CD4-positive, alpha-beta T cell treated with Interleukin-17A for 1 hour (primary cell): ENCODE results near the gene RAB36.

ENCODE experiments used
- DNase-seq: peaks from one replicate; pipeline ENCODE4 v3.0.0-alpha.2; 2020

RAB36 gene

DNA sequence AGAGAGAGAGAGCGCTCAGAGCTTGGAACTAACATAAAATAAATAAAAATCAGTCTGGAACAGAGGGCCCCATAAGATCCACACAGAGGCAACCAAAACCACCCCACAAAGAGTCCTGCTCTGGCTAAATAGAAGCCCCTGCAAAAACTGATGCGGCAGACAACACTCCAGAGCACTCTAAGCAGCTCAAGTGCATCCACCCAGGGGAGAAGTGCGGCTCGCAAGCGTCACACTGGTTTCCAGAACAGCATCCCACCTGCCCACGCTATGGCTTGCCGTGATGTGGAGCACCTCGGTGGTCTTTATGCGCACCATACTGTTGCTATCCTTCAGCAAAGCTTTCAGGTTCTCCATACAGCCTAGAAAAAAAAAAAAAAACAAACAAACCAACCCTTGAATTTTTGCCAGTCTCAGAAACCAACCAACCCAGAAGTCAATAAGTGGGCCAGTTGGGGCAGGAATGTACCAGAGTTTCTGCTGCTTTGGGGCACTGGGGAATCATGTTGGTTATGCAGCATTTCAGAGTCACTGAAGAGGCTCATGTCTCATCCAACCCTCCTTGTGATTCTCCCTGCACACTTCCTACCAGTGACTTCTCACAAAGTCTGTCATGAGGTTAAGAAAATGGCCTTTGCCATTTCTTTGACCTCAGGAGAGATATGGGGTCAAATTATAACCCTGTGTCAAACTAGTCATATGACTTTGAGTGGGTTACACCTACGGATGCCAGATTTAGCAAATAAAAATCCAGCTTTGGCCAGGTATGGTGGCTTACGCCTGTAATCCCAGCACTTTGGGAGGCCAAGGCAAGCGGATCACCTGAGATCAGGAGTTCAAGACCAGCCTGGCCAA is 6.5 kb upstream of the RAB36 start:
- DNase-seq: no peak

DNA sequence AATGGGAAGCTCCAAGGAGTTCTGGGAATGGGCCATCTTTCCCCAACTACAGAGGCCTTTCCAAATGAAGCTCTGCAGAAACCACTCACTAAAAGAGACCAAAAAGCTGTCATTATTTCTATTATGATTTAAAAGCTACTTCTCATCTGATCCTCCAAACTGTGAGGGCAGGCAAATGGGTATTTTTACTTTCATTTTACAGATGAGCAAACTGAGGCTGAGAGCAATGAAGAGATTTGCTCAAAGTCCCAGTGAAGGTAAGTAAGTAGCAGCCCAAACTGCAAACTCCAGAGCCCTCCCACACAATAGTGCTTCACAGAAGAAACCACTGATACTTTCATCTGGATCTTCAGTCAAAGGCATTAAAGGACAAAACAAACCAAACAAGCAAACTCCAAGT is 4.9 kb upstream of the RAB36 start:
- DNase-seq: no peak

DNA sequence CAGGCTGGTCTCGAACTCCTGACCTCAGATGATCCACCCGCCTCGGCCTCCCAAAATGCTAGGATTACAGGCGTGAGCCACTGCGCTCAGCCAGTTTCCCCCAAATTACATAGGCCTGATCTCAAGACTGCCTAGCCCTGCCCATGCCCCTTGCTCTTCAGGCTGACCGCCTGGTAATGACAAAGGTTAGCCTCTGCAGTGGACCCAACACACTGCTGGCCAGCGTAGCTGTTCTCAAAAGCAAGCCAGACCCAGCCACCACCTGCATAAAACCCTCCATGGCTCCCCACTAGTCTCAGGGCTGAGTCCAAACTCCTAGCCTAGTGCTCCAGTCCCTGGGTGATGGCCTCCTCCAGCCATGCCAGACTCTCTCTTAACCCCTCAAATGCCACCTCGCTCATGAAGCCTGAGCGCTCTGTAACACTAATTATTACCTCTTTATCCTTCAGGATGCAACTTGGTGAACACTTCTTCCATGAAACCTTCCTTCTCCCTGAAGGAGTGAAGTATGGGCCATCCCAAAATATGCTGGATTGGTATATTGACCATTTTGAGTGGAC is 2.7 kb upstream of the RAB36 start:
- no peak for DNase-seq

DNA sequence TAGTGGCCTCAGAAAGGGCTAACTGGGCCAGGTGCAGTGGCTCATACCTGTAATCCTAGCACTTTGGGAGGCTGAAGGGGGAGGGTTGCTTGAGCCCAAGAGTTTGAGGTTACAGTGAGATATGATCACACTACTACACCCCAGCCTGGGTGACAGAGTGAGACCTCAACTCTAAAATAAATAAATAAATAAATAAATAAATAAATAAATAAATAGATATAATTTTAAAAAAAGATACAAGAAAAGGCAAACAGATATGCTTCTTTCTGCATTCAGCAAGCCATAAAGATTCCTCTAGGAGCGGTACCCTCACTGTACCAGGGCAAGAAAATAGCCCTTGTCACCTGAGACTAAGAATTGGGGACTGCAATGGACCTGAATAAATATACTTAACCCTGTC is 2.2 kb upstream of the RAB36 start:
- no peak for DNase-seq

DNA sequence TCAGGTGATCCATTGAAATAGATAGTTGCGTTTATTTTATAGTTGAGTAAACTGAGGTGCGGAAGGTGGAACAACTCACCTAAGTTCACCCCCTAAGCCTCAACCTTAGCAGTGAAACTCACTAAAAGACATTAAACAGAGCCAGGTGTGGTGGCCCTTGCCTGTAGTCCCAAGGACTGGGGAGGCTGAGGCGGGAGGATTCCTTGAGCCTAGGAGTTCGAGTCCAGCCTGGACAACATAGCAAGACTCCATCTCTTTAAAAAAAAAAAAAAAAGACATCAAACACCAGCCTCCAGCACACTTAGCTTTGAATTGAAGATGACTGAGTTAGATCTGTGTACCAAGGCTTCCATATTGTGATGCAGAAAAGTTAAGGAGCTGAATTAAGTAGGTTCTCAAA is 845 bp upstream of the RAB36 start:
- no peak for DNase-seq

DNA sequence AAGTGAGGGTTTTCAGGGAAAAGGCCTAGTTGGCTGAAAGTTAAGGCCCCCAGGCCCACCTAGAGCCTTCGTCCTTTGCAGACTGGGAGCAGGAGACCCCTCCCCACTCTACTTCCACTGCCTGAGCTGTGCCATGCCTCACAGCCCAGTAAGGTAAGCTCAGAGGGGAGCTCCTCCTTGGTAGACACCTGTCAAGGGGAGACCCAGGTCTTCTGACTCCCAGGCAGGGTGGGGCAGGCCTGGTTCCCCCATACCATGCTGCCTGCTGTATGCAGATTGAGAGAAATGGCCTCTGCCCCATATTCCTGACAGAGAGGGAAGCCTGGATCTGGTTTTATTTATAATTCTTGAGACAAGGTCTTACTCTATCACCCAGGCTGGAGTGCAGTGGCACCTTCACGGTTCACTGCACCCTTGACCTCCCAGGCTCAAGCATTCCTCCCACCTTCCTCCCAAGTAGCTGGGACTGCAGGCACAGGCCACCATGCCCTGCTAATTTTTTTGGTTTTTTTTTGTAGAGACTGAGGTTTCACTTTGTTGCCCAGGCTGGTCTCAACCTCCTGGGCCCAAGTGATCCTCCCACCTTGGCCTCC is 697 bp downstream of the RAB36 start:
- no peak for DNase-seq

DNA sequence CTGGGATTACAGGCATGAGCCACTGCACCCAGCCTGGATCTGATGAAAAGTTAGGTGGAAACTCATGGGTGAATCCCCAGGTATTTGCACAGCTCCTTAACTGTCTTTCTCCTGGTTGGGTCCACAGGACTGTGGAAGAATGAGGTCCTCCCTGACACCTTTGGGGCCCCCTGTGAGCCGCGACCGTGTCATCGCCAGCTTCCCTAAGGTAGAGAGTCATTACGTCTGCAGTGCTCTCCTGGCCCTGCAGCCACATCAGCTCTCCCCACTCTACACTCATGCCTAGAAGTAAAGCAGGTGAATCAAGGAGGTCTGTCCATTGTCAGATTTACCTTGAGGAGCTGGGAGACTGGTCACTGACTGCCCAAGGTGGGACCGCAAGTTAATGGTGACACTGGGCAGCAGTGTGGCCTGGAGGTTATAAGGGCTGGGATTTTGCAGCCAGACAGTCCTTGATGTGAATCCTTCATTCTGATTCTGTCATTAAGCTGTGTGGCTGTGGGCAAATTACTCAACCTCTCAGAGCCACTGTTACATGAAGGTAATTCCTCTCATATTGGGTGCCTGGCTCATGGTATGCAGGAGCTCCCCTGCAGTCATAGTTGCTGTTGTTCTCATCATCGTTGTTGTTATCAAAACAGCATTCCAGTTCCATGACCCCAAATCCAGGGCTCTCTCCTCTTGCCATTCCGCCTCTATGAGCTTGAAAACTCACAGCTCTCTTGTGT is 1.4 kb downstream of the RAB36 start:
- DNase-seq: no peak

DNA sequence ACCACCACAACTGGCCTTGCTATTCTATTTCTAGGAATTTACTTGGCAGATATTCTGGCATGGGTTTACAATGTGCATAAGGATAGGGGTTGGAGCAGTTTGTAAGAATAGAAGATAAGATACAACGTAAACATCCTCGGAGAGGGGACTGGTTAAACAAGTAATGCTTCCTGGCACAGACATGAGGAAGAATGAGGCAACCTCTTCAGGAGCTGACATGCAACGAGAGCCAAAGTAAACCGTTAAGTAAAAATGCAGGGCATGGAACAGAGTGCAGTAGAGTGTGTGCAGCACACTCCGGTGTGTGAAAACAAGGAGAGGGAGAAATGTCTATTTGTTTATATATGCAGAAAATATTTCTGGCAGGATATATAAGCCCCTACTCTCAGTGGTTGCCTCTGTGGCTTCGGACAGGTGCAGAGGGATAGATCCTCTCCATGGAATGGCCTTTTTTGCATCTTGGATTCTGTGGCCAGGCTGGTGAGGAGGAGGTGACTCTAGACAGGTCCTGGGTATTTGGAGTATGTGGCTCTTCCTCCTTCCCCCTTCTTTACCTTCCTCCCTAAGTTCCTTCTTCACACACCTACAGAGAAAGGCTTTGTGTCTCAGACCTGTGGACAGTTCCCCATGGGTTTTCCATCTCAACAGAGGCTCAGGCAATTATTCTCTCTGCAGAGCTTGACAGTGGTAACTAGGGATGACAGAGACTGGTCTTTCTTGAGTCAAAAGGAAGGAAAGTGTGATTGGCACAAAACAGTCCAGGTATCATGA is 2.5 kb downstream of the RAB36 start:
- no peak for DNase-seq

DNA sequence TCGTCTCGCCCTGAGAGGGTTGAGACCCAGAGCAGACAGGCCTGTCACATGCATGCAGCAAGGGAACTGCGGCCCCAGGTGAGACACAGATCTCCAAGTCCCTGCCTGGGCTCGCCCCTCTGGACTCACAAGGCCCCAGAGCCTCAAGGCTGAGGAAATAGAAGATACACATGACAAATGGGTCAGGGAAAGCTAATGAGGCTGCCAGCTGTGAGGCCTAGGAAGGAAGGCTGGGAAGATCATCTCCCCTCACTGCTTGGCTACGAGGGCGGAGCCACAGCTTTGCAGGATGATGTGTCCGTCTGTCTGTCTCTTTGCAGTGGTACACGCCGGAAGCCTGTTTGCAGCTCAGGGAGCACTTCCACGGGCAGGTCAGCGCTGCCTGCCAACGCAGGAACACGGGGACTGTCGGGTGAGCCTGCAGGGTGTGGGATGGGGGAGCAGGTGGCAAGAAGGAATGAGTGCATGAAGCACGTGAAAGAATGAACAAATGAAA is 4.5 kb downstream of the RAB36 start:
- no peak for DNase-seq

DNA sequence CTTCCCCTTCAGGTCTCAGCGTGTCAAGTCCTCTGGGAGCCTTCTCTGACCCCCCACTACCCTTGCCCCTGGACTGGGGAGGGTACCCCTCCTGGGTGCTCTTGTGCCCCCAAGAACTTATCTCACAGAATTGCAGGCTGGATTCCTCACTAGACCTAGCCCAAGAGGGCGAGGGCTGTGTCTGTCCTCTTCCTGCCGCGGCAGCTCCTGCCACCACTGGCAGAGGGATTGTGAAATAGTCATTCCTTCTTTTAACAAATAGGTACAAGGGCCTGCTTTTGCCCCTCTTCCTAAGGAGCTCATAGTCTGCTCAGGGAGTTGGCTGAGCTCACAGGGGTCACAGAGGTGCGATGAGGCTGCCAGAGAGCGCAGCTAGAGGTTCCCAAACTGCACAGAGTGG is 5.5 kb downstream of the RAB36 start:
- DNase-seq: no peak

DNA sequence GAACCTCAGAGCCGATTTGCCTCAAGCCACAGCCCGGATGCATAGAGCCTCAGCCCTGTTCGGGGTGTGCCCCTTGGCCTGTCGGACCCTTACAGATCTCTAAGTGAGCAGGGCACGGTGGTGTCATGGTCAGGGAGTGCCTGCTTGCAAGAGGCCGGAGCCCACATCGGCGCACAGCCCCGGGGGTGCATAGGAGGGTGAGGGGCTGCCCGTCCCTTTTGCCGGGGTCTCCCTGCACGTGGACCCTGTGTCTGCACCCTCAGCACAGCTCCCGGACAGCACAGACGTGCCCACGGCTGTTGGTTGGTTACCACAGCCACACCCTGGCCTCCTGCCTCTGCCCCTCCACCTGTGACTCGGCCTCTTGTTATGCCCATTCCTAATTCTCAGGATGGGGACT is 6.5 kb downstream of the RAB36 start:
- DNase-seq: no peak

DNA sequence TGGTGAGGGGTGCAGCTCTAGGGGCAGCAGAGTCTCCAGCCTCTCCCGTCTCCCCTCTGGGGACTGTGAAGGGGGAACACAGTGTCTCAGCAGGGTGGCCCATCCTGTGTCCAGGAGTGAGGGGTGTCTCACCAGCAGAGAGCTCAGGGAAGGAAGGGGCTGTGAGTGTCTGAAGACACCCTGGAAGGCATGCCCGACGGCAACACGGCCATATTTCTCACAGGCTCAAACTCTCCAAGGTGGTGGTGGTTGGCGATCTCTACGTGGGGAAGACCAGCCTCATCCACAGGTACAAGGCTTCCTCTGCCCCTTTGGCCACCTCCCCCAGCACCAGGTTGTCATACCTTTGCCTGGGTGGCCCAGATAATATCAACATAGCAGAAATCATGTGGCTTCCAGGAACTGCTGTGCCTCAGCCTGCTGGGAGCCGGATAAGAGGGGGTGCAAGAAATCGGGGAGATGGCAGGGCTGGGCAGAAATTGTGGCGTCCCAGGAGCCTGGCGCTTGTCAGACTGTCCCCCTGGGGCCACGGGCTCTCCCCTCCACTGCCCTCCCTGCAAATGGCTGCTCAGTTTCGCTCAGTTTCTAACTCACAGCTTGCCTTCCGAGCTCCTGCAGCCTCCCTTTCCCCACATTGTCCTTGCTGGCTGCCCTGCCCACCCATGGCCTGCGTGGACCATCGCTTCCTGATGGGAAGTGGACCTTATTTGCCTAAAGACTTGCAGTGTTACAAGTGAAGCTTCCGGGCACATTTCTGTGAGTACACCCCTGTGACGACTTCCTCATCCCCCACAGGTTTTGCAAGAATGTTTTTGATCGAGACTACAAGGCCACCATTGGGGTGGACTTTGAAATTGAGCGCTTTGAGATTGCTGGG is 7.2 kb downstream of the RAB36 start:
- no peak for DNase-seq

DNA sequence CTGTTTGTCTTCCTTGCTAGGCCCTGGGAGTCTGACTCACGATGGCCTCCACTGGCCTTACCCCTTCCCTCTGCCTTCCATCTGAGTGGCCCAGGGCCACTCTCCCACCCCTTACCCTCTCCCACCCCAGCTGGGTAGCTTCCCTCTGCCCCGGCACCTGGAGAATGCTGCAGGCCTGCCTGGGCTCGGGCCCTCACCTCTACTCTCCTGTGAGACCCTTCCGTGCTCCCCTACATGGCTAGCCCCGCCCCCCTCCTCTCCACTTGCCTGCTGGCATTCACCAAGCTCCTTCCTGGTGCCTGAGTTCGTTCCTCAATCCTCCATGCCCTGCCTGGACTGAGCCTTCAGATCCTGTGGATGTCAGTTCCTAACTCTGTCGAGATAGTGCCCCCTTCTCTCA is 8.7 kb downstream of the RAB36 start:
- DNase-seq: no peak

DNA sequence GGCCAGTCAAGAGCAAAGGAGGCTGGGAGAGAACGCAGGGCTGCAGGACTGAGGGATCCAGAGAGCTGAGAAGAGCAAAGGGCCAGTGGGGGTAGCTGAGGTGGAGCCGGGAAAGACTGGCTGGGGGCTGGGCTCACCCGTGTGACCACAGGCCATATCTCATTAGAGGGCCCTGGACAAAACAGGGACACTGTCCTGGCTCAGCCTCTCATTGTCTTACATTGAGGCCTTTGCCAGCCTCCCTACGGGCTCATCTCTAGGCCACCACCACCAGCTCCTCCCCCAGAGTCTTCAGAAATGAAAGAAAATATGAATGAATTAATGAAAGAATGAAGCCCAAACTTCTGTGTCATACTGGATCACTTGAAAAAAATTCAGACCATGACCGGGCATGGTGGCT is 9.2 kb downstream of the RAB36 start:
- DNase-seq: no peak

DNA sequence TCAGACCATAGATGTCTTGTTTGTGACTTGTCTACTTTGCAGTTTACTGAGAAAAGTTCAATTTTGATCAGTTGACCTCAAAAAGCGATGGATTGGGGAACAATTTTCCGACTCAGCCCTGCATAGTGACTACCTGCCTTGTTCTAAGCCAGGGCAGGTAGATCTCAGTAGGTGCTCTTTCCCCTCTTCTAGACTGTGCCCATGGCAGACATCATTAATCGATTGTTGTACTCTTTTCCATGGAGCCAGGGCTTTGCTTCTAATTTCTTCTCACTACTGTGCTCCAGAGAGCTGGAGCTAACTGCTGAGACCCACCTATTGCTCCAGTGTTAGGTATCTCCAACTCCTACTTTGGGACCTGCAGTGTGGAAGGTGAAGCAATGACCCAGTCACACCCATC is 9.9 kb downstream of the RAB36 start:
- no peak for DNase-seq

DNA sequence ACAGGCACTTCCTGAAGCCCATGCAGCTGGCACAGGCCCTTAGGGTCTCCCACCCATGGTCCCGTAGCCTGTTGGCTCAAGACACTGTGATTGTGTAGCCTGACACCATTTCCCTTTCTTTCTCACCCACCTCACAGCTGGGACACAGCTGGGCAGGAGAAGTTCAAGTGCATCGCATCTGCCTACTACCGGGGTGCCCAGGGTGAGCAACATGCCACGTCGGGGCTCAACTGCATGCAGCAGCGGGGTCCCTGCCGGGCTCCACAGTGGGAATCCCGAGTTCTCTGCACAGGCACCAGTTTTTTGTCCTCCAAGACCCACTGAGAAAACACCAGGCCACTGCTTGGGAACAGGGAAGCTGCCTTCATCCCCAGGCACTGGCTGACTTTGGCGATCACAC is 10.6 kb downstream of the RAB36 start:
- DNase-seq: no peak

DNA sequence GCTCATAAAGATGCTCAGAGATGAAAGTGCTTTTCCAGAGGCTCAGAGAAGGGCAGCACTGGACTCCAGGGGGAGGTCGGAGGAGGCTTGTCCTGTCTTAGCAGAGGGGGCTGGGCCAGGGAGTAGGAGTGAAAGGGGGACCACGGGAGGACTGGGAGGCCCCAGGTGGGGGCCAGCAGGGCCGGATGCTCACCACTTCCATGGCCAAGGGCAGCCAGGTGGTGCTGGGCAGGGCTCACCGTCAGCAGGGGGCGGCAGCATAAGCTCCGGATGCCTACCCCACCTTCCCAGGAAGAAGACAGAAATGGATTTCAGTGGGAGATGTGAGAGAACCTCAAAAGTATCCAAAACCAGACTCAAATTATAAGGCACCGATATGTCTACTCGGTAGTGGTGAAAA is 11.0 kb downstream of the RAB36 start:
- no peak for DNase-seq

DNA sequence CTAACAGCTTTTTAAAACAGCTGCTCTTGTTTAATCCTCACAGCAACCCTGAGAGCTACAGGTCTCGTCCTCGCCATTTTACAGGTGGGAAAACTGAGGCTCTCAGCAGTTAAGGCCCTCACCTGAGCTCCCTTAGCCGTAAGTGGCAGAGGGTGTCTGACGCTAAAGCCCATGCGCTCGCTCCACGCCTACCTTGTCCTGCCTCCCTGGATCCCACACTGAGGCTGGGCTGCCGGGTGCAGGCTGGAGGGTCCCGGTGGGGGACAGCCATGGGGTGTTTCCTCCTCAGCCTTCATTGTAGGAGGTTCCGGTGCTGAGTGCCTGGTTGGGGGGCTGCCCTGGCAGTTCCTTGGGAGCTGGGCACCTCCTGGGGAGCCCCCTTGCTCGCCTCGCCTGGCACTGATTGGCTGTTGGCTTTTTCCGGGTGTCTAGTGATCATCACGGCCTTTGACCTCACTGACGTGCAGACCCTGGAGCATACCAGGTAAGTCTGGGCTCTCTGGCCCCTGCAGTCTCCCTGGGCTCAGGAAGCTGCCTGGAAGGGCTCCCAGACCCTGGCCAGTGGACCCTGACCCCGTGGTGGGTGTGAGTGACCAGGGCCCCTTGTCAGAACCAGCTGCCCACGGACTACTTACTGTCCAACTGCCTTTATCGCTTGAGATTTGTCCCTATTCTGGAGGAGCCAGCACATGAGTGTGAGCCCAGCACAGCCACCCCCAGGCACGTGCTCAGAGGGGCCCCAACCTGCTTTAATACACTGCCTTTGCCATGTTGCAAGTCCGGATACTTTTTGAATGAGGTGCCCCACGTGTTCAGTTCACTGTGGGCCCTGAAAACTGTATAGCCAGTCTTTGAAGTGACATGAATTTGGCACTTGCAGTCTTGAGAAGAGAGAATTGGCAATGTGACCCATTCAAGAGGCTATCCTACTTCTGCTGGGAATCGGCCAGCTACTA is 12.6 kb downstream of the RAB36 start:
- DNase-seq: no peak

DNA sequence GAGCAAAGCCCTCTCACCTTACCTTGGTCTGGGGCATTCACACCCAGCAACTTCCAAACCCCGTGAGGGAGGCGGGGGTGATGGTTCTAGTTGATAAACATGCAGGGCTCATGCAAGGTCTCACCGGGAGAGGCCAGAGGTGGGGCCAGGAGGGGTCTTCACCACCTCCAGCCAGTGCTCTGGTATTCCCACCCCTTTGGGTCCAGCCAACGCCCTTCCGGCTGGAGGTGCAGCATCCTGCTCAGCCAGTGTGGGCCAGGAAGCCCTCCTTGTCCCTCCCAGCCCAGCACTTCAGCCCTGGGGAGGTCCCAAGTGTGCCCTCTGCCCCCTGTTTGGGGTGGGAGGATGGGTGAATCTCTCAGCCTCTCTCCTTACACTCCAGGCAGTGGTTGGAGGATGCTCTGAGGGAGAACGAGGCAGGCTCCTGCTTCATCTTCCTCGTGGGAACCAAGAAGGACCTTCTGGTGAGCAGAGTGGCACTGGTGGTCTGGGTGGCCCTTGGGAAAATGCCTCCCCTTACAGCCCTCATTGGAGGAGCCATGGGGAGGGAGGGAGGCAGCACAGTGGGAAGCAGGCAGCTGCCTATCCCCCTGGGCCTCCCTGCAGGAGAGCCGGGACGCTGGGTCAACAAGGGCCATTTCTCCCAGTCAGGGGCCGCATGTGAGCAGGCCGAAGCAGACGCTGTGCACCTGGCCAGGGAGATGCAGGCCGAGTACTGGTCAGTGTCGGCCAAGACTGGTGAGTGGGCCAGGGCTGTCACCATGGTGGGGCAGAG is 13.4 kb downstream of the RAB36 start:
- no peak for DNase-seq

DNA sequence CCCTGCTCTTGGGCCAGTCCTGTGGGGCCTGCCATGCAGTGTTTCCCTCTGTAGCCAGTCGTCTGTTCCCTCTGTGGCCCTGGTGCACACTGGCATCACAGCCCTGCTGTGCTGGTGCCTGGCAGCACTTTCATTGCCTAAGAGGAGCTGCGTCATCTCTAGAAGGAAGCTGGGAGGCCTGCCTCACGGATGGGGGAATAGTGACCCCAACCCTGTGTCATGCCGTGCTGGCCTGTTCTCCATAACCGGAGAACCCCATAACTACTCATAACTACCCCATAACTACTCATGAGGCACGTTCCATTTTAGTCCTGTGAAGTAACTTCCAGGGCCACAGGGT is 14.0 kb downstream of the RAB36 start:
- DNase-seq: no peak
